Measurements from ENCODE around the gene DLG2.
"Not testable (repeated sequence)": the region's sequence is repeated elsewhere in the genome, so short reads cannot be mapped to it uniquely, and the experiment has no call there.

Gene DLG2

DNA sequence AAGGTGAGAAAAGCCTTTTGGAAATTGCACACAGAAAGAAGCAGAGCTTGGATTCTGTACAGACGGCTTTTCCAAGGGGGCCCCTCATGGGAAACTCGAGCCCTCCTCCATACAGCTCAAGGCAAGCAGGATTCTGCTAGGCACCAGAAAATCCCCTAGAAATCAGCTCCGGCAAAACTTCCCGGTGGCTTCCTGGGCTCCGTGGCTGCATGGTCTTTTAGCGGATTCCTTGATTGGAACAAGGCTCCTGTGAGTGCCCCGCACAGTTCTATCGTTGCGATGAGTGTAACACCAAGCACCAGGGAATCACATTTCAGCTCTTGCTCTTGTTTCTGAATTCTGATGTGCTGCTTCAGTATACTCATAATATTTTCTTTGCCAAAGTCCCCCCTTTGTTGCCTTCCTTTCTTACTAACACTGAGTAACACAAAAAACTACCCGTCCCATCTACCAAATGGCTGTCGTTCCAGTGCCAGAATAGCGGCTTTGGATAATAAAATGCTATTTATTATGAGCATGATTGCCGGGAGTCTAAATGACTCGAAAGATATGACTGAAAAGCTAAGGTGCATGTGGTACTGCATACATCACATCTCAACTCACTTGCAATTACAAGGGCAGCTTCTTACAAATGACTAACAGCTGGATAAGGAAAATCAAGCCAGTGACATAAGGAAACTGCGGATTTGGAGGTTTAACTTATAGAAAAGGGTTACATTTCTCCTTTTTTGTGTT lies 494.1 kb downstream of the DLG2 start:
- no peak for DNase-seq (ENCODE audit: low read depth in 2 of 3, low spot score in 1 of 3)

DNA sequence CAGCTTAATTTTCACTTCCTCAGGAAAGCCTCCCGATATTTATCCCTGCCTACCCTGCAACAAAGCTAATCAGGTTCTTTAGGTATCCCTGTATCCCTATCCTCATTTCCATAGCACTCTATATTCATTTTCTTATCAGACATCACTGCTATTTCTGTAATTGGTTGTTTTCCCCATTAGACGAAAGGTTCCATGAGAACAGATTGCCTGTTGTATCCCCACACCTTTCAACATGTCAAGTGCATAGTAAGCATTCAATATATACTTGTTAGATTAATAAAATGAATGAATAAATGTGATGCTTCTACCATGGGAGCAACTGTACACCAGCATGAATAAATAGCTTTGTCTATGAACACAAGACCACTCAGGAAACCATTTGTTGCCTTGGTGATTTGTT lies 499.8 kb downstream of the DLG2 start:
- DNase-seq (ENCODE audit: low read depth in 2 of 3, low spot score in 1 of 3): no peak

DNA sequence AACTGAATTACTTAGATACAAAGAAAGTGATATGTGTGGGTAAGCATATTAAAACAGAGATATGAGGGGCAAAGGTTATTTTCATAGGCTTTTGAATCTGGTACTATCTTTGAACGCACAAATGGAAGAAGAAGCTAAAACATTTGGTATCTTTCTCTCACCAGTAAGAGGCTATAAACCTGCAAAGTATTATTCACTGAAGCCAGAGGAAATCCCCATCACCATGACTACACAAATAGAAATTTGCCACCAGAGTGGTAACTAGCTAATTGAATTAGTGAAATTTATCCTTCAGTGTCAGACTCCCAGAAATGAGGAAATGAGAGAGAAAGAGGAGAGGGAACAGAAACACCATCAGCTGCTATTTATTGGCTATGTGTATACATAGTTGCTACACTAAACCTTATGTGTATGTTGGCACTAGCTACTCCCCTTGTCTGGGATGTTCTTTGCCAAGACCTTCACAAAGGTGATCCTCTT lies 503.4 kb downstream of the DLG2 start:
- DNase-seq (ENCODE audit: low read depth in 2 of 3, low spot score in 1 of 3): no peak

DNA sequence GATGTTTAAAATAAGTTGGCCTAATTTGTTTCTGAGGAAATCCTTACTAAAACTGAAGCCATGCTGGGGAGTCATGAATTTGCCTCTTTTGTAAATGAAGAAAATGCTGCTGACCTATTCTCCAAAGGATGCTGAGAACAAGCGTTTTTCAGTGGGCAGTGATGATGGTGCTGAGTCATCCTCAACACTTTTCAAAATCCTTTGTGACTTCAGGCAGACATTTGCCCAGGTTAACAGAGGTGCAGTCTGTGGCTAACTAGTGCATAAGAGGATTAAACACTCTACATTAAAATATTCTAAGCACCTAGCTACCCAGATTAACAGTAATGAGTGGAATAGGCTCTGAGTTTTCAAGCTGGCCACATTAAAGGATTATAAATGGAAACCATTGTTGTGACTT lies 509.0 kb downstream of the DLG2 start:
- DNase-seq (ENCODE audit: low read depth in 2 of 3, low spot score in 1 of 3): no peak

DNA sequence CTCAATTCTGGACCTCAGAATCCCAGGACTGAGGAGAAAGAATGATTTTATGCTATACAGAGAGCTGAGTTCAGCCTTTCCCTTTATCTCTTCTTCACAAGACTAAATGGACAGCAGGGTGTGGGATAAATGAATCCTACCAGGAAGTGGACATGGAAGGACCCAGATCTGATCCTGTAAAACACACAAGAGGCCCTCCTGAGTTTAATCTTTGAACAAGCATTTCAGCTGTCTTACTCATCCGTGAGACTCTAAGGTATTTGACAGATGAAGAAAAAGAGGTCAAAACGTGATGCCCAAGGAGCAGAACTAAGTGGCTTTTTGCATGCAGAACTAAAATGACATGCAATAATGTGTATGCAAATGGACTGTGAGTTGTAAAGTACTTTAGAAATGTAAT lies 511.3 kb downstream of the DLG2 start:
- DNase-seq (ENCODE audit: low read depth in 2 of 3, low spot score in 1 of 3): no peak

DNA sequence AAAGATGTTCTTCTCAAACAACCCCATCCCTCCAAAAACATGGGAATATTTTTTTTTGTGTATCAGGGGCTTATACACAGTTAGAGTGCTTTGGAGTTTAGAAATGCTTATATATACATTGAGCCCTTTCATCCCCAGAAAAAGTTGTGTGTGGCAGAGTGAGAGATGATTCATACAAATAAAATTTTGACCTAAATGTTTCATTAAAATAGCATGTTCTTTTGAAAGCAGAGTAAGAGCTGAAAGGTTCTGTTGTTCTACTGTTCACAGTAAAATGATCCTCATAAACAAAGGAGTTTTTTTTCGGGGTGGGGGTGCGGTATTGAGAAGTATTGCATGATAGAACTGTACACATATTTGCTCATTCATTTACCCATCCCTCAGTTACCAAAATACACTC lies 512.4 kb downstream of the DLG2 start:
- DNase-seq (ENCODE audit: low read depth in 2 of 3, low spot score in 1 of 3): no peak

DNA sequence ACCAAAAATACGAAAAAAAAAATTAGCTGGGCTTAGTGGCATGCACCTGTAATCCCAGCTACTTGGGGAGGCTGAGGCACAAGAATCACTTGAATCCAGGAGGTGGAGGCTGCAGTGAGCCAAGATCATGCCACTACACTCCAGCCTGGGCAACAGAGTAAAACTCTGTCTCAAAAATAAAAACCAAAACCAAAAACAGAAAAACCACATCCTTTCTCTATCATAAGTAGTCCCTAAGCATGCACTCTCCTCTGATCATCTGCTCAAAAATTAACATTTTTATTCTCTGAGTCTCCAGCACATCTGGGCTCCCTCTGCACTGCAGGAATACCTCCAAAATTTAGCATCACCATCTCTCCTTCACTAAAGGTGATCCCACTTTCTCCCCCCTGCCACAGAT lies 516.9 kb downstream of the DLG2 start:
- DNase-seq (ENCODE audit: low read depth in 2 of 3, low spot score in 1 of 3): not testable (repeated sequence)

DNA sequence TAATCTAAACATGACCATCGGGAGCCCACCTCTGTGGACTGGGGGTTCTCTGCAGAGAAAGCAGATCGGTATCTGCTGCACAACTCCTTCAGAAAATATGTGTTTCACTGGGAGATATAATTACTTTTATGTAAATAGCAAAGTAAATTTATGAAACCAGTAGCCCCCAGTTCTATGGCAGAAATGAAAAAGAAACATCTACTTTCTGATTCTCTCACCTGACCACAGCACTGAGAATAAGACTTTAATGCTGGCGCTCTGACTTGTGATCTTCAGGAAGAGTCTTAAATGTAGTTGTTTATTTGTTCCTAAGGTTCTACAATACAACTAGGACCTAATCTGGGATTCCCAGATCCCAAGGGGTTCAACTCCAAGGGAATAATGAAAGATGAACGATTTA lies 518.0 kb downstream of the DLG2 start:
- DNase-seq (ENCODE audit: low read depth in 2 of 3, low spot score in 1 of 3): no peak

DNA sequence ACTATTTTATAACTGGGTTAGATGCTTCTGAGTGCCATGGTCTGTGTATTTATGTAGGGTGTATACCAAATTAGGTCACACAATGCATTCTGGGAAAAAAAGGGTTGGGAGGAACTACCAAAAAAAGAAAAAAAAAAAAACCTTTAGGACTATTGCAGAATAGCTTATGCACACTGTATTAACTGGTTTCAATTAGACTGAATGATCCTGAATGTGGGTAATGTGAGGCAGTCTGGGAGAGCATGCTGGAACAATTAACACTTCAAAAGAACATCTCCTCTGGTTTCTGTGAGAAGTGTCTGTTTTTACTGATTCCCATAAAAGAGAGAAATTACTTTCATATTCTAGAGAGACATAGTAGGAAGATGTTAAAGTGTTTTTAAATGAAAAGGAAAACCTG lies 521.3 kb downstream of the DLG2 start:
- DNase-seq (ENCODE audit: low read depth in 2 of 3, low spot score in 1 of 3): no peak

DNA sequence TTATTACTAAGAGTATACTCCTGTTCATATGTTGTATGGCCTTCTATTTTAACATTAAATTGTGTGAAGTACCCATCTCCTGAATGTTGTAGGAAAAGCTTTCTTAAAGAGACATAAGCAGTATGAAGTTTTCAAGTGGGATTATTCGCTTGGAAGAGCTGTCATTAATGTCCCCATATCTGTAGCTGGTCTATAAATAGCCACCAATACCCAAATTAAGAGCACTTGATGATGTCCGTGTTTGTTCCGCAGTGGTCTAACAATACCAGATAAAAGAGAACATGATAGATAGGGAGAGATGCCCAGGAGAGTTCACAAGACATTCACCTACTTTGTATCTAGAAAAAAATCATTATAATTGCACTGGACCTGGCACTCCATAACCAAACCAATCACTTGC lies 527.6 kb downstream of the DLG2 start:
- DNase-seq (ENCODE audit: low read depth in 2 of 3, low spot score in 1 of 3): no peak

DNA sequence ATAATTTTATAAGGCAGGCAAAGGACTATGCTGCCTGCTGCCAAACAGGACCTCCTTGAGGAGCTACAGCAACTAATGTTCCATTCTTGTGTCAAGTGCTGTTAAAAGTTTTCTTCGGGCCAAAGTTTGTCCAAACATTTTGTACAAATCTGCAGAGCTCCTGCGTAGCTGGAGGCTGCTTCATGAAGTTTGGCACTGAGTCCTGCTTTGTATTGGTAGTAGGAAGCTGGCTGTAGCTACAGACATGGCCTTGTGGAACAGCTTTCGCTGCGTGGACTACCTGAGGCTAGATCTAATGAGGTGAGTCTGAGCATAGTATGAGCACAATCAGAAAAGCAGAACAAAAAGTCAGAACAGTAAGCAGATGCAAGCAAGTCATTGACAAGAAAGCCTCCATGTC lies 528.1 kb downstream of the DLG2 start:
- no peak for DNase-seq (ENCODE audit: low read depth in 2 of 3, low spot score in 1 of 3)

DNA sequence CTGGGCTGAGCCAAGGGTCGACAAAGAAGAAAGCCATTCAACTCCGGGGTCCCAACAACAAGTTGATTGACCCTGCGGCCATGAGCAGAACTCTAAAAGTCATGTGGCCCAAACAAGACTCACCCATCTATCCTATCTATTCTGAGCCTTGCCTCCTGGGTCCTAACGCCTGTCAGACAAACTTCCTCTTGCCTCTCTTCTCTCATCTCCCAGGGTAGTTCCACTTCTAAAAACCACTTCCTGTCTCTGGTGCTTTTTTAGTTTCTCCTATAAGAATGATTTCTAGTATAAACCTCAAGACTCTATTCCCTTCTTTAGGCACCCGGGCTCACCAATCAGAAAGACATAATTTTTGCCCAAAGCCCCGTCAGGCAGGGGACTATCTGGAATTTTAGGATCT lies 530.2 kb downstream of the DLG2 start:
- DNase-seq (ENCODE audit: low read depth in 2 of 3, low spot score in 1 of 3): no peak

DNA sequence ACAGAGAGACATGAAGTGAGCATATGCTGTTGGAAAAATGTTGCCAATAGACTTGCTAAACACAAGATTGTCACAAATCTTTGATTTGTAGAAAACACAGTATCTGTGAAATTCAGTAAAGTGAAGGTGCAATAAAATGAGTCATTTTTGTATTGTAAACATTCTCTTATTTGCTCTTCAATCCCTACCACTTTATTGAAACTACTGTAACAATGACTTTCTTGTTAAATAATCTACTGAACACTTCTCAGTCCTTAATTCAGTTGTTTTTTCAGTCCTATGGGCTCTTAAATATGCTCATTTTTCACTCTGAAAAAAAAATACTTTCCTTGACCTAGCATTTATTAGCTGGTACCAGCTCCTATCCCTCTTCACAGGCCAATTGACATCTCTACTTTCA lies 531.9 kb downstream of the DLG2 start:
- DNase-seq (ENCODE audit: low read depth in 2 of 3, low spot score in 1 of 3): no peak

DNA sequence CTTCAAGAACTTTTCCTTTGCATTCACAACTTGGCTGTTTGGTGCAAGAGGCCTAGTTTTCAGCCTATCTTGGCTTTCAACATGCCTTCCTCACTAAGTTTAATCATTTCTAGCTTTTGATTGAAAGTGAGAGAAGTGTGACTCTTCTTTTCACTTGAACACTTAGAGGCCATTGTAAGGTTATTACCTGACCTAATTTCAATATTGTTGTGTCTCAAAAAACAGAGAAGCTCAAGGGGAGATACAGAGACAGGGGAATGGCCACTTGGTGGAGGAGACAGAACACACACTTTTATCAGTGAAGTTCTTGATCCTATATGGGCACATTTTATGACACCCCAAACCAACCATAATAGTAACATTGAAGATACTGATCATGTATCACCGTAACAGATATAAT lies 532.3 kb downstream of the DLG2 start:
- no peak for DNase-seq (ENCODE audit: low read depth in 2 of 3, low spot score in 1 of 3)

DNA sequence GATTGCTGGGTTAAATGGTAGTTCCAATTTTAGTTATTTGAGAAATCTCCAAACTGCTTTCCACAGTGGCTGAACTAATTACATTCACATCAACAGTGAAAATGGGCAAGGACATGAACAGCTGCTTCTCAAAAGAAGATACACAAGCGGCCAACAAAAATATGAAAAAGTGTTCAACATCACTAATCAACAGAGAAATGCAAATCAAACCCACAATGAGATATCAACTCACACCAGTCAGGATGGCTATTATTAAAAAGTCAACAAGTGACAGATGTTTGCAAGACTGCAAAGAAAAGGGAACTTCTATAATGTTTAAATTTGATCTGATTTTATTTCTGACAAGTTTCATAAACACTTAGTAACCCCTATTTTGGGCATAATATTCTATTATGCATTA lies 537.5 kb downstream of the DLG2 start:
- no peak for DNase-seq (ENCODE audit: low read depth in 2 of 3, low spot score in 1 of 3)

DNA sequence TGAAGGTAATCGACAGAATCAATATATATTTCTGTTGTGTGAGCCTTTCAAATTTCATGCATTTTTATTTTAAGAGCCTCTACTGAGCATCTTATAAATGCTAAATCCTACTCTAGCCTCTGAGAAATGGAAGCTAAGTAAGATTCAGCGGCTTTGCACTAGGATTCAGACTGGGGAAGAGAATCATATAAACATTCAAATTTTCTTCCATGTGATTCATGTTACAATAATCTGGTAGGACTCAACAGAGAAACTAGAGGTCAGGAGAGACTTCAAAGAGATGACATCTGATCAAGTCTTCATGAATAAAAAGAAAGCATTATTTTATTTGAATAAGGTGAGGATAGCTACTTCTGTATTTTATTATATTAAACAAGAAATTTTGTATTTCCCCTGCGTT lies 538.9 kb downstream of the DLG2 start:
- no peak for DNase-seq (ENCODE audit: low read depth in 2 of 3, low spot score in 1 of 3)

DNA sequence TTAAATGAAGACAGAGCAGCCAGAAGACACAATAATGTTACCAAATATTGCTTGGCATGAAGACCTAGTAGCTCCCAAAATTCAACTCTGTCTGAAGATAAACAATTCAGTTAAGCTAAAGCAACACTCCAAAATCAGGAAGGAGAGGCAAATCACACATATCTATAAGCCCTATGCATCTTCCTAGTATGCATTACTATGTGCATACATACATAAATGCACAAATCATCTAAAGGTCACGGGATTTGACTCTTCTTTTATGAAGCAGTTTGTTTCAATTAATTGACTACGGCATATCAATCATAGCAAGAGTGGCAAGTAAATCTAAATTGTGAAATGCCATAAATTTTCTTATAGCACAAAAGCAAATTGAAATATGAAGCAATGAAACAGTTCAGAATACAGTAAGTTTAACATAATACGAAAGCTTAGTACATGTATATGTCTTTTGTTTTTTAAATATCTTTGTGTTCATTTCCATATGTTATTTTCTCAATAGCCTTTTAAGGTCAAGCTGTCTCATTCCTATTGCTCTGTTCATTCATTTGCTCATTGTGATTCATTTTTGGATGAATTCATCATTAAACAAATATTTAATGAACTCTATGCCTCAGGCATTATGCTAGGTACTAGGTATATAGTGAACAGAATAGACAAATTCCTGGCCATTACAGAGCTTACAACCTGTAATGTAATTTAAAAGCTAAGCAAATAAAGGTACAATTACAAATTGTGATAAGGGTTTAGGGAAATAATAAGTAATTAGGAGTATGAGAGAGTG lies 540.5 kb downstream of the DLG2 start:
- no peak for DNase-seq (ENCODE audit: low read depth in 2 of 3, low spot score in 1 of 3)

DNA sequence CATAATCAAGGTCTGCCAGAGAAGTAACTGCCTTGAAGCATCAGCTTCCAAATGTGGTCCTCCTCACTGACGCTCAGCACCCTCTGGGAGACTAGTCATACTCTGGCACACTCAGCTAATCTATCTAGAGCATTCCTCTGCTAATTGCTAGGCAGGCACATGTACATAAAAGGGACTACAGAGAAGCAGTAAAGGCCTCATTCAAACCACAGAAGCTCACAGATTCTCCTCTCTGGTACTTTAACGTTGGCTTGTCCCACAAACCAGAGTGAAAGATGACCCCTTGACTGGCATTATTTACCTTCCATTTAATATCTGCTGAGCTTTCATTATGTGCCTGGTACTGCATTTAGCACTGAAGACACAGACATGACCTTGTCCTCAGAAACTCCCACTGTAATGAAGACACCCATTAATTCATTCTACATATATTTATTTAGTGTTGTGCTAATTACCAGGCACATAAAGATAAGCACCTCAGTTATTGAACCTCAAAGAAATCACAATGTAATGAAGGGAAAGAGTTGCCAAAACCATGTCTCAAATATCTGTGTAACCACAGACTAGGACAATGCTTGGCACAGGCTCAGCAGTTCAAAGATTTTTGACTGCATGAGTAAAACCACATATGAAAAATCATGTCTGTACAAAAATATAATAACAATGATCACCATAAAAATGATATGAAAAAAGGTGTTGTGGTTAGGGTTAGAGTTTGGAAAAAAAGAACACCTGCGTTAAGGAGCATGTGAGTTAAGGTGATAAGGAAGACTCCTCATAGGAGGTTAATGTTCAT lies 550.4 kb downstream of the DLG2 start:
- no peak for DNase-seq (ENCODE audit: low read depth in 2 of 3, low spot score in 1 of 3)

DNA sequence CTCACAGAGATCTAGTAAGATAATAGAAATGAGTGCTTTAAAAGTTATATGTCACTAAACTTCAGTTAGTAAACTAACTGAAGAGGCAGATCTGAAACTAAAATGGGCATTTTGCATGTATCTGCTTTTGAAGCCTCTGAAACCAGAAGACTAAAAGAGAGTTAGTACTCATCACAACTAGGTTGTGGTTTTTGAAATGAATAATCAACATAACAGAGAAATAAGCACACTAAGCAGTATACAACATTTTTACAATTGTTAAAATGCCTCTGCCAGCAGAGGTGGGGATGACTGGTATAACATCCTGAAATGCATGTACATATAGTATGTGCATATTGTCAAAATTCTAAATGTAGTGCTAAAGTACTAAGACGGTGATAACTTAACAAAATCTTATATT lies 564.5 kb downstream of the DLG2 start:
- DNase-seq (ENCODE audit: low read depth in 2 of 3, low spot score in 1 of 3): no peak

DNA sequence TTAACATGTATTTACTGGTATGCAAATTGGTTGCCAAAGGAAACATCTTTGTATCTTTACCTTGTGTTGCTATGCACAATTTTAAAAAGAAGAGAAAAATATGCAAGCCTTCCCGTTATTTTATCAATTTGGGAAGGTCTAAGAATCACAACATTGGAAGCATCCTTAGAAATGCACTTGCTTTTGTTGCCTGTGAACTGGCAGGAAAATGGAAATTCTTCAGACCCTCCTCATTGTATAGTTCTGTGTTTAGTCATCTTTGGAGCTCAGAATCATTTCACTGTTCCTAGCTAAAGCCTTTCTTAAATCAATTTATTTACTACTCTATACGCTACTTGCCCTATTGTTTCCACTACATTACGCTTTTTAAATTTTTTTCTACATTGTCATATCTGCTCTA lies 574.5 kb downstream of the DLG2 start:
- DNase-seq (ENCODE audit: low read depth in 2 of 3, low spot score in 1 of 3): no peak

DNA sequence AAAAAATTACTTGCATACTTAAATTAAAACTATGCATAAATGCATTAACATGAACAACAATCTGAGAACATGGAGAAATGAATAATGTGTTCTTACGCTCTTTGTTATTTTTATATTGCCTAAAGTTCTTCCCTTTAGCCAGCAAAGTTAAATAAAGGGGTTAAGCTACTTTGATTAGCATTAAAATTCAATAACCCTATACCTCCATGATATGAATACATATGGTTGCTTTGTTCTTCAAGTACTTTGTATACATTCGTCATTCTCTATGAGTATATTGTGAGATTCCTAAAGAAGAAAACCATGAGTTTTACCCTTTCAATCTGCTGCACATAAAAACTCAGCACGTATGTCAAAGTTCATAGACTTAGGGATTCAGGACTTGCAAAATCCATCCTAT lies 578.3 kb downstream of the DLG2 start:
- no peak for DNase-seq (ENCODE audit: low read depth in 2 of 3, low spot score in 1 of 3)

DNA sequence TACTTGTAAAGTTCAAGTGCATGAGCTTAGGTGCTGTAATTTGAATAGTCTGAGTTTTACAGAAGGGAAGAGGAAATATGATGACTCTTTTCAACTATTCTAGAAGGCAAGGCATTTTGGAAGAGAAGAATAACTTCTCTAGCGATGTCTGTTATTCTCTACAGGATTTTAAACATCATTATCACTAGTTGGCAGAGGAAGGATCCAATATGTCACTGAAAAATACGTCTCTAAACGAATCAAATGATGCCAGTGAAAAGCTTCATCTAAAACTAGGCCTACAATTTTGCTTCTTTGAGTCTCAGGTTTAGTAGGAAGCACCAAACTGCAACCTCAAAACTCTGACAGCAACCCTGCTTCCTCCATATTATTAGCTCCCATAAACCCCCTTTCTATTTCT lies 581.4 kb downstream of the DLG2 start:
- no peak for DNase-seq (ENCODE audit: low read depth in 2 of 3, low spot score in 1 of 3)

Measured in stimulated activated CD4-positive, alpha-beta T cell treated with anti-CD3 and anti-CD28 coated beads, Interleukin-12 subunit alpha, Interleukin-12 subunit beta, amount 100 ng/mL, for 48 hours (primary cell).